Measurements from ENCODE around the gene PRPF40B. TPM values are rescaled to one million over a fixed set of nuclear protein-coding genes. Genes with fewer than 3 reads are reported as not detected.
A peak's percentile ranks its signal among the peaks of the same experiment; 100 is the strongest.

Gene PRPF40B
- total and polyA plus RNA-seq, 2 of the 13 experiments (the other 11 are each of a cell fraction or from before 2014, with no cell fraction given) = 5.0 to 7.8 TPM

DNA sequence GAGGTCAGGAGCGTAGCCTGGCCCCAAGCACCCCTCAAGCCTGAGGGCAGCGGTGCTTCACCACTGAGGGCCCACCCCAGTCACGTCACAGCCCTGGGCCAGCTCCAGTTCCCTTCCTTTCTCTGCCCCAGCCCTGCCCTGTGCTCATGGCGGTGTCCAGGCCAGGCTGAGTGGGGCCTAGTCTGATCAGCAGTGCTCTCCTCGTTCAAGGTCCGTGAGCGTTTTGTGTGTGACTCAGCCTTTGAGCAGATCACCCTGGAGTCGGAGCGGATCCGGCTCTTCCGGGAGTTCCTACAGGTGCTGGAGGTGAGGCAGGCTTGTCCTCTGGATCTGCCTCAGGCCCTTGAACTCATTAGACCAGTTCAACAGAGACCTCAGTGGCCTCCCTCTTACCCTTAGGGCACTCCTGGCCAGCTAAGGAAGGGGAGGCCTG lies 19.0 kb downstream of the PRPF40B start (continued):
- TF ChIP-seq, protein P1, sequence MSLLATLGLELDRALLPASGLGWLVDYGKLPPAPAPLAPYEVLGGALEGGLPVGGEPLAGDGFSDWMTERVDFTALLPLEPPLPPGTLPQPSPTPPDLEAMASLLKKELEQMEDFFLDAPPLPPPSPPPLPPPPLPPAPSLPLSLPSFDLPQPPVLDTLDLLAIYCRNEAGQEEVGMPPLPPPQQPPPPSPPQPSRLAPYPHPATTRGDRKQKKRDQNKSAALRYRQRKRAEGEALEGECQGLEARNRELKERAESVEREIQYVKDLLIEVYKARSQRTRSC (CRISPR knock-in tag; IDR thresholded peaks at IDR 0.05; ENCODE audit: low read depth) = no peak
- TF ChIP-seq RARG (CRISPR knock-in tag; IDR thresholded peaks at IDR 0.05; ENCODE audit: low read depth) (no peak), ZNF766 (CRISPR knock-in tag; IDR thresholded peaks at IDR 0.05; ENCODE audit: borderline replicate concordance) (no peak; the same call in 1 of the 2 replicates), MXD4 (CRISPR knock-in tag; IDR thresholded peaks at IDR 0.05) (peak; percentile 63; the same call in 1 of the 2 replicates), NFYC (CRISPR knock-in tag; IDR thresholded peaks at IDR 0.05) (peak; percentile 38), KDM1A (CRISPR knock-in tag; IDR thresholded peaks at IDR 0.05) (no peak), NR3C1 (CRISPR knock-in tag; IDR thresholded peaks at IDR 0.05) (no peak), PRPF4 (IDR thresholded peaks at IDR 0.05; ENCODE audit: low read depth, low read length, poor library complexity, severe bottlenecking) (no peak), ZNF782 (CRISPR knock-in tag; IDR thresholded peaks at IDR 0.05; ENCODE audit: borderline replicate concordance) (no peak), MATR3 (CRISPR knock-in tag; IDR thresholded peaks at IDR 0.05) (no peak), TBP (CRISPR knock-in tag; IDR thresholded peaks at IDR 0.05) (no peak), PAX8 (CRISPR knock-in tag; IDR thresholded peaks at IDR 0.05; ENCODE audit: borderline replicate concordance) (no peak), ISL2 (CRISPR knock-in tag; IDR thresholded peaks at IDR 0.05) (no peak; the same call in 1 of the 2 replicates), ELF3 (CRISPR knock-in tag; IDR thresholded peaks at IDR 0.05) (peak; percentile 93), RNF2 (conservative IDR thresholded peaks at IDR 0.05; ENCODE audit: low read depth) (peak; percentile 84), MED13 (CRISPR knock-in tag; IDR thresholded peaks at IDR 0.05) (no peak), TMF1 (CRISPR knock-in tag; IDR thresholded peaks at IDR 0.05; ENCODE audit: low read depth) (no peak), JARID2 (CRISPR knock-in tag; IDR thresholded peaks at IDR 0.05; ENCODE audit: insufficient replicate concordance) (no peak), SIN3A (IDR thresholded peaks at IDR 0.05; ENCODE audit: borderline replicate concordance, low read depth, low read length) (no peak), ZBTB7B (CRISPR knock-in tag; IDR thresholded peaks at IDR 0.05) (no peak), ZNF292 (CRISPR knock-in tag; IDR thresholded peaks at IDR 0.05; ENCODE audit: borderline replicate concordance, low read depth) (peak; percentile 73; the same call in 1 of the 2 replicates), ZNF644 (CRISPR knock-in tag; IDR thresholded peaks at IDR 0.05; ENCODE audit: low read depth) (0 out of 2 replicates have a peak, but pooled peaks have one; percentile 34), ZBTB20 (CRISPR knock-in tag; IDR thresholded peaks at IDR 0.05; ENCODE audit: borderline replicate concordance, low read depth) (no peak), ZNF550 (CRISPR knock-in tag; IDR thresholded peaks at IDR 0.05; ENCODE audit: borderline replicate concordance) (no peak), ESRRA (CRISPR knock-in tag; IDR thresholded peaks at IDR 0.05; ENCODE audit: low read depth) (peak; percentile 36; the same call in 1 of the 2 replicates)
- TF ChIP-seq, protein P2, sequence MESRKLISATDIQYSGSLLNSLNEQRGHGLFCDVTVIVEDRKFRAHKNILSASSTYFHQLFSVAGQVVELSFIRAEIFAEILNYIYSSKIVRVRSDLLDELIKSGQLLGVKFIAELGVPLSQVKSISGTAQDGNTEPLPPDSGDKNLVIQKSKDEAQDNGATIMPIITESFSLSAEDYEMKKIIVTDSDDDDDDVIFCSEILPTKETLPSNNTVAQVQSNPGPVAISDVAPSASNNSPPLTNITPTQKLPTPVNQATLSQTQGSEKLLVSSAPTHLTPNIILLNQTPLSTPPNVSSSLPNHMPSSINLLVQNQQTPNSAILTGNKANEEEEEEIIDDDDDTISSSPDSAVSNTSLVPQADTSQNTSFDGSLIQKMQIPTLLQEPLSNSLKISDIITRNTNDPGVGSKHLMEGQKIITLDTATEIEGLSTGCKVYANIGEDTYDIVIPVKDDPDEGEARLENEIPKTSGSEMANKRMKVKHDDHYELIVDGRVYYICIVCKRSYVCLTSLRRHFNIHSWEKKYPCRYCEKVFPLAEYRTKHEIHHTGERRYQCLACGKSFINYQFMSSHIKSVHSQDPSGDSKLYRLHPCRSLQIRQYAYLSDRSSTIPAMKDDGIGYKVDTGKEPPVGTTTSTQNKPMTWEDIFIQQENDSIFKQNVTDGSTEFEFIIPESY (CRISPR knock-in tag; IDR thresholded peaks at IDR 0.05) = peak; percentile 94
- TF ChIP-seq, protein P3, sequence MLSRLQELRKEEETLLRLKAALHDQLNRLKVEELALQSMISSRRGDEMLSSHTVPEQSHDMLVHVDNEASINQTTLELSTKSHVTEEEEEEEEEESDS (CRISPR knock-in tag; IDR thresholded peaks at IDR 0.05; ENCODE audit: borderline replicate concordance) = no peak
- TF ChIP-seq, protein P4, sequence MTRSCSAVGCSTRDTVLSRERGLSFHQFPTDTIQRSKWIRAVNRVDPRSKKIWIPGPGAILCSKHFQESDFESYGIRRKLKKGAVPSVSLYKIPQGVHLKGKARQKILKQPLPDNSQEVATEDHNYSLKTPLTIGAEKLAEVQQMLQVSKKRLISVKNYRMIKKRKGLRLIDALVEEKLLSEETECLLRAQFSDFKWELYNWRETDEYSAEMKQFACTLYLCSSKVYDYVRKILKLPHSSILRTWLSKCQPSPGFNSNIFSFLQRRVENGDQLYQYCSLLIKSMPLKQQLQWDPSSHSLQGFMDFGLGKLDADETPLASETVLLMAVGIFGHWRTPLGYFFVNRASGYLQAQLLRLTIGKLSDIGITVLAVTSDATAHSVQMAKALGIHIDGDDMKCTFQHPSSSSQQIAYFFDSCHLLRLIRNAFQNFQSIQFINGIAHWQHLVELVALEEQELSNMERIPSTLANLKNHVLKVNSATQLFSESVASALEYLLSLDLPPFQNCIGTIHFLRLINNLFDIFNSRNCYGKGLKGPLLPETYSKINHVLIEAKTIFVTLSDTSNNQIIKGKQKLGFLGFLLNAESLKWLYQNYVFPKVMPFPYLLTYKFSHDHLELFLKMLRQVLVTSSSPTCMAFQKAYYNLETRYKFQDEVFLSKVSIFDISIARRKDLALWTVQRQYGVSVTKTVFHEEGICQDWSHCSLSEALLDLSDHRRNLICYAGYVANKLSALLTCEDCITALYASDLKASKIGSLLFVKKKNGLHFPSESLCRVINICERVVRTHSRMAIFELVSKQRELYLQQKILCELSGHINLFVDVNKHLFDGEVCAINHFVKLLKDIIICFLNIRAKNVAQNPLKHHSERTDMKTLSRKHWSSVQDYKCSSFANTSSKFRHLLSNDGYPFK (CRISPR knock-in tag; IDR thresholded peaks at IDR 0.05; ENCODE audit: borderline replicate concordance) = peak; percentile 66; the same call in 1 of the 2 replicates

Data from HepG2 (cell line).